Measurements from ENCODE around the gene RTN4RL2.

DNA sequence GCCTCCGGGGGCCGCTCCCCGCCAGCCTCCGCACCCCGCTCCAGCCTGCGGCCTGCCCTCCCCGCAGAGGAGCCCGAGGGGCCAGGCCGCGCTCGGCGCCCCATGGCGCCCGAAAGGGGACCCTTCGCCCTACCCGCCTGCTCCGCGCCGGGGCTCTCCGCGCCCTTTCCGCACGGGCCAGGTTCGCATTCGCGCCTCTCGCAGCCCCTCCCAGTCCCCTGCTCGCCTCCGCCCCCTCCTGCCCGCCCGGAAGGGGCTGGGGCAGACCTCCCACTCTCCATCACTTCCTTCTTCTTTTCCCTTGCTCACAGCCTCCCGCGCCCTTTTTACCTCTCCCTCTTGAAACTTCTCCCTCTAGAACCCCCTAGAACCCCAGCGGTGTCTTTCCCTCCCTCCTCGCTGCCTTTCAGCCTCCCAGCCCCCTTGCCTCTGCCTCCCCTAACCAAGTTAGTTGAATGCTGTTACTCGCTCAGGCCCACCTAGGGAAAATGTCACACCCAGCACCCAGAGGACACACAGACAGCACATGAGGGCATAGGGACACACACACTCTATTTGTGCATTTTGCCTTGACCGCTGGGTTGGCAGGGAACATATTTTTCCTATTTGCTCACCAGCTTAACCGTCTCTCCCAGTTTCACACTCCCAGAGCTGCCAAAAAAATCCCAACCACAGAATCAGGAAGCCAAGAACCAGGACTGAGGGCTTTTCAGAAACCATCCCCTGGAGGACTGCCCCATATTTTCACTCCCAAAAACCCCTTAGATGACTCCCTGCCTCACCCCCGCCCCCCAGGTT is 33.2 kb upstream of the RTN4RL2 start, which contains the start of gene SLC43A3:
- TF ChIP-seq CTCF (IDR thresholded peaks at IDR 0.05) (no peak), POLR2A (IDR thresholded peaks at IDR 0.05) (peak in 1 of 2 donors; percentile 47)
